Measurements from ENCODE around the gene ERG.

The ERG gene

GRCh38 chr21:38498057-38498833 is at the start of gene ERG:
Gene ERG, minus strand, starts transcription at chr21:38498477. Its CDS starts 97 bp downstream, at chr21:38498380.
- DNase-seq = no peak

GRCh38 chr21:38544661-38545060 is 46.4 kb upstream of the ERG start:
- no peak for DNase-seq

- no peak for DNase-seq
Observed at GRCh38 chr21:38542263-38542662, 44.0 kb upstream of the ERG start.

- DNase-seq = no peak
Observed at GRCh38 chr21:38538353-38538752, 40.1 kb upstream of the ERG start.

- DNase-seq = no peak
Observed at GRCh38 chr21:38534591-38534990, 36.3 kb upstream of the ERG start.

- no peak for DNase-seq
Observed at GRCh38 chr21:38533887-38534286, 35.6 kb upstream of the ERG start.

- no peak for DNase-seq
Observed at GRCh38 chr21:38531591-38531990, 33.3 kb upstream of the ERG start.

- DNase-seq = no peak
Observed at GRCh38 chr21:38531039-38531541, 32.8 kb upstream of the ERG start.

- no peak for DNase-seq
Observed at GRCh38 chr21:38527737-38528136, 29.5 kb upstream of the ERG start.

- no peak for DNase-seq
Observed at GRCh38 chr21:38525454-38525853, 27.2 kb upstream of the ERG start.

GRCh38 chr21:38524168-38525153 is 26.2 kb upstream of the ERG start:
- DNase-seq = peak; percentile 5

- no peak for DNase-seq
Observed at GRCh38 chr21:38520511-38520910, 22.2 kb upstream of the ERG start.

GRCh38 chr21:38511662-38512243 is 13.5 kb upstream of the ERG start:
- no peak for DNase-seq

- no peak for DNase-seq
Observed at GRCh38 chr21:38511198-38511597, 12.9 kb upstream of the ERG start.

- DNase-seq = no peak
Observed at GRCh38 chr21:38507374-38507942, 9.2 kb upstream of the ERG start.

- no peak for DNase-seq
Observed at GRCh38 chr21:38506661-38507281, 8.5 kb upstream of the ERG start.

GRCh38 chr21:38505654-38506523 is 7.6 kb upstream of the ERG start:
- DNase-seq = peak; percentile 61

- DNase-seq = no peak
Observed at GRCh38 chr21:38504066-38504465, 5.8 kb upstream of the ERG start.

GRCh38 chr21:38503583-38503982 is 5.3 kb upstream of the ERG start:
- DNase-seq = no peak

- DNase-seq = no peak
Observed at GRCh38 chr21:38500073-38500472, 1.8 kb upstream of the ERG start.

GRCh38 chr21:38499296-38499695 is 1.0 kb upstream of the ERG start:
- DNase-seq = no peak
